Activated CD4-positive, alpha-beta T cell treated with anti-CD3 and anti-CD28 coated beads, Interleukin-2, amount 50 U/mL, for 24 hours (primary cell): ENCODE measurements around the gene SORCS2.

Source experiments
- DNase-seq, 2 donors: peaks; one replicate each; pipeline ENCODE4 v3.0.0-alpha.2; 2020; ENCODE audit warnings: low read depth in 1 of 2, low spot score in 1 of 2

SORCS2 gene

DNA sequence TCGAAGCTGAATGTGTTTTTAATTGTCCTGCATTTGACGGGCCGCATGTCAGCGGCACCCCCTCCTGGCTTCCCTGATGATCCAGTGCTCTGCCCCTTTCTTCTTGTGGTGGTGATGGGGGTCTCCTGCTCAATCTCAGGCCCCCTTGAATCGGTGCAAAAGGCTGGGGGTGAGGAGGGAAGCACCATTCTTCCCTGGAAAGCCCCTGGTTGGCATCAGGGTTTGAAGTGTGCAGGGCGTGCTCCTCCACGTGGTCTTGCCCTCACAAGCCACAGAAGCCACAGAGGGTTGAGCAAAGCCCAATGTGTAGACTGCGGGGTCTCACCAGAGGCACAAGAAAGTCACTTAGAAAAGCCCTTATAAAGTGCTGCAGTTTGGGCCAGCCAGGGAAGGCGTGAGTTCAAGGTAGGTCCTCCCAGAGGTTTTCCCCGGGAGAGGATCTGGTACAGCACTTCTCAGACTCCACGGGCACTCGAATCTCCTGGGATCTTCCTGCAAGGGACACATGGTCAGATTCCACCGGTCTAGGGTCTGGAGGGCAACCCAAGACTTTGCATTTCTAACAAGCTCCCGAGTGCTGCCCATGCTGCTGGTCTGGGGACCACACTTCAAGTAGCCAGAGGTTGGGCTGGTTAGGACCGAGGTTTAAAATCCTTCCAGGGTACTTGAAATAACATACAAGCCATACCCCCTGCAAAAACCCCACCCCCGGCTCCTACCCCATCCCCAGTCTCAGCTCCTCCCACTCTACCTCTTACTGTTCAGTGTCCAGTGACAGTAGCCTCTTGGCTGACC, 207.3 kb downstream of the SORCS2 start:
- DNase-seq = no peak

- DNase-seq = no peak
These were observed 208.4 kb downstream of the SORCS2 start for GRCh38 chr4:7400671-7401298.

- no peak for DNase-seq
These were observed 210.2 kb downstream of the SORCS2 start for GRCh38 chr4:7402526-7402925.

DNA sequence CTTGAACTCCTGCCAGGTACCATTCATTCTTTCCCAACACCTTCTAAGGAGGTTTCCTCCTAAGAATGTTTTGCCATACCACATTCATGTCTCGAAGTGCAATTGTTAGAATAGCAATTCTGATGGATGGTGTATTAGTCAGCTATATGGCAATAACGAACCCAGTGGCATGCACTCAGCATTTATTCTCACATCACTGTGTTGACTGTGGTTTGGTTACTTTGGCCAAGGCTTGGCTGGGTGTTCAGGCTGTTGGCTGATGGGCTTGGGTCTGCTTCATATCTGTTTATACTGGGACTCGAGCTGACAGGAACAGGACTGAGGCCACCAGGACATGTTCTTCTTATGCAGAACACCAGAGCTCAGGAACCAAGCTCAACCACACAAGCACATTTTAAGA, 210.7 kb downstream of the SORCS2 start:
- DNase-seq = no peak

DNA sequence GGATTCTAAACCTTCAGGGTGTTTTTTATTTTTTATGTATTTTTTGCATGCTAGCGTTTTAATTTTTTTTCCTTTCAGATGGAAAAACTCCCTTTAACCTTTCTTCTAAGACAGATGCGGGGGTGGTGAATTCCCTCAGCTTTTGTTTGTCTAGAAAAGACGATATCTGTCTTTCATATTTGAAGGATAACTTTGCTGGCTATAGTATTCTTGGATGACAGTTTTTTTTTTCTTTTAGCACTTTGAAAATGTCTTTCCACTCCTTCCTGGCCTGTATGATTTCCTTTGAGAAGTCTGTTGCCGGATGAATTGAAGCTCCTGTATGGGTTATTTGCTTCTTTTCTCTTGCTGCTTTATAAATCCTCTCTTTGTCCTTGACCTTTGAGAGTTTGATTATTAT, 215.8 kb downstream of the SORCS2 start:
- no peak for DNase-seq

GRCh38 chr4:7410446-7410845, 218.1 kb downstream of the SORCS2 start:
- no peak for DNase-seq

DNA sequence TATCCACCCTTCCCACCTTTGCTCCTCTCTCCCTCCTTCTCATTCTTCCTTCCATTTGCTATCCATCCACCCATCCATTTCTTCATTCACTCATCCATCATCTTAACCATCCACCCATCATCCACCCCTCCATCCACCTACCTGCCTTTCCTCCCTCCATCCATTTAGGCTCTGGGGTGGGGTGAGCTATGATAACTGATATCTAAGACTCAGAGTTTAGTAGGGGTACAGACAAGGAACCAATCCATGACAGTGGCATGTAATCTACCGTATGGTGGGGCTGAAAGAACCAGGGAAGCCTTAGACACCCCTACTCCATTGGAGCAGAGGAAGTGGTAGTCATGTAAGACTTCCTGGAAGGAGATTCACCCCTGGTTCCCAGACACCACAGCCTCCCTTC, 219.2 kb downstream of the SORCS2 start:
- no peak for DNase-seq

GRCh38 chr4:7411896-7412553, 219.7 kb downstream of the SORCS2 start:
- DNase-seq = no peak

DNA sequence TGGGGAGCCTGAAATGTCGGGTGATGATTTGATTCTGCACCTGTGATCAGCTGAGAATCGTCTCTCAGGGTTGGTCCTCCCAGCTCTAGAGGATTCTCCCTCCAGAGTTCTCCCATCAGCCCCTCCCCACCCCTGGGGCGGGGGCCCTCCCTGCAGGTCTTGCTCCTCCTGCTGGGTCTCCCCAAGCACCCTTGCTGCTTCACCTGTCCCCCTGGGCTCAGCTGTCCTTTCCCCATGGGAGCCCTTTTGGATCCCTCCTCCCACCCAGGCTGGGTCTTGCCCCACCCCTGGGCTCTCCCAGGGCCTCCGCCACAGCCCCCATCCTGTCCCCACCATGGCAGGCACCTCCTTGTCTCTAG, 220.2 kb downstream of the SORCS2 start:
- no peak for DNase-seq

DNA sequence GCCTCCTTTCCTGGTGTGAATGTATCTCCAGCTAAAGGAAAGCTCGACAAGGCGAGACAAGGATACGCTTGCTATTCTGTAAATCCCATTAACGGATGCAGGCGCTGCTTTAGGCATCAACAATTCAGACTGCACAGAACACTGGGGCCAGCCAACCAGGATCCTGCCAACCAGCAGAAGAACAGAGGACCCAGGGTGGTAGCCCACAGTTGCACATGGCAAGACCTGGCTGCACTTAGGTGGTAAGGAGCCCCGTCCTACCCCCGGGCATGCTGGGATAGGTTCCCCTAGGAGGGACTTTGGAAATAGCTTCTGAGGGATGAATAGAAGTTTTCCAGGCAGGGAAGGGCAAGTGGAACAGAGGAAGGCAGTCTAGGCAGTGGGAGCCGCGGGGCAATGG, 221.7 kb downstream of the SORCS2 start:
- no peak for DNase-seq

DNA sequence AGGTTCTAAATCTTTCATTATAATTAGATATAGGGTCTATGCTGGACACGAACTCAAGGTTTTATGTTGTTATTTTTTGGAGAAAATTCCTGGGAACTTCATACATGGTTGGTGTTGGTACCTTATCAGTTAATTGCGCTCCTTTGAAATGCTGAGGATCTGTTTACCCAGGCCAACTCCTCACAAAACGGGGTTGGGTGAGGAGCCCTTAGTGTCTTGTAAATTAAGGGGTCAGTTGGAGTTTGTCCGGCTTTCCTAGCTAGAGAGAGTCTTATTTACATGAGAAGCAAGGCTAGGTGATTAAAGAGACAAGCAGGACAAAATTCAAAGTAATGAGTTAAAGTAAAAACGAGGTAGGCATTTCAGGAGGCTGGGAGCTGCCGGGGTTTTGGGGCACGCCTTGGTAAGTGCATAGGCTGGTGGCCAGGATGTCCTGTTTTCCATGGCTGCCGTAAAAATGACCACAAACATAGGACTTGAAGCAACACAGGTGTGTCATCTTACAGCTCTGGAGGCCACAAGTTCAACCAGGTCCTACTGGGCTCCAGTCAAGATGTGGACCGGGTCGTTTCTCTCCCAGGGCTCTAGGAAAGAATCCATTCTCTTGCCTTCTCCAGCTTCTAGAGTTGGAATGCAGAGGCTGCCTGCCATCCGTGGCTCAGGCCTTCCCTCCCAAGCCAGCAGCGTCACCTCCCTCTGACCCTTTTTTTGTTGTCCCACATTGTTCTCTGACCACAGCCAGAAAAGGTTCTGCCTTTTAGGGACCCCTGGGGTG, 222.6 kb downstream of the SORCS2 start:
- DNase-seq = no peak

- no peak for DNase-seq
These were observed 223.8 kb downstream of the SORCS2 start for GRCh38 chr4:7415927-7416686.

DNA sequence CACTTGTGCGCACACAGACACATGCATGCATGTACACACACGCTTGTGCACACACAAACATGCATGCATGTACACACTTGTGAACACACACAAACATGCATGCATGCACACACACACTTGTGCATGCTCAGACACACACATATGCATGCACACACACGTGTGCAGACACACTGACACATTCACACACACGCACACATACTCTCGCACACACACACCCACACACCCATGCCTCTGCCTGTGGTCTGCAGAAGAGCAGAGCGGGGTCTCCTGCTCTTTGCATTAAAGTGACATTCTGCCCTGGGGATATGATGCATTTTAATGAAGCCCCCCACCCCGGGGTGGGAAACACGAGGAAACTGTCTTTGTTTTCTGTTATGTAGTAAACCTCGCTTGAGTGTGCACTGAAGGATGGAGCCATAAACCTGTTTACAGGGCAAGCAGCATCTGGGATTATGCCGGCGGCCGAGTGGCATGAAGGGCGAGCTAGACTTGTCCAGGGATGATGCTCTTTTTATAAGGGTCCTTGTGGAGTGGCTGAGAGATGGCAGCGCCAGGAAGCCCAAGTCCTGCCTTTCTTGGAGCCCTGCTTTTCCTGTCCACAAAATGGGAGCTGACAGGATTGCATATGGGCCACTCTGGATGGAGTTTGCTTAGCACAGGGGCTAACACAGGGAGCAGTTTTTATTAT, 224.6 kb downstream of the SORCS2 start:
- DNase-seq = no peak

GRCh38 chr4:7417639-7418038, 225.3 kb downstream of the SORCS2 start:
- no peak for DNase-seq

DNA sequence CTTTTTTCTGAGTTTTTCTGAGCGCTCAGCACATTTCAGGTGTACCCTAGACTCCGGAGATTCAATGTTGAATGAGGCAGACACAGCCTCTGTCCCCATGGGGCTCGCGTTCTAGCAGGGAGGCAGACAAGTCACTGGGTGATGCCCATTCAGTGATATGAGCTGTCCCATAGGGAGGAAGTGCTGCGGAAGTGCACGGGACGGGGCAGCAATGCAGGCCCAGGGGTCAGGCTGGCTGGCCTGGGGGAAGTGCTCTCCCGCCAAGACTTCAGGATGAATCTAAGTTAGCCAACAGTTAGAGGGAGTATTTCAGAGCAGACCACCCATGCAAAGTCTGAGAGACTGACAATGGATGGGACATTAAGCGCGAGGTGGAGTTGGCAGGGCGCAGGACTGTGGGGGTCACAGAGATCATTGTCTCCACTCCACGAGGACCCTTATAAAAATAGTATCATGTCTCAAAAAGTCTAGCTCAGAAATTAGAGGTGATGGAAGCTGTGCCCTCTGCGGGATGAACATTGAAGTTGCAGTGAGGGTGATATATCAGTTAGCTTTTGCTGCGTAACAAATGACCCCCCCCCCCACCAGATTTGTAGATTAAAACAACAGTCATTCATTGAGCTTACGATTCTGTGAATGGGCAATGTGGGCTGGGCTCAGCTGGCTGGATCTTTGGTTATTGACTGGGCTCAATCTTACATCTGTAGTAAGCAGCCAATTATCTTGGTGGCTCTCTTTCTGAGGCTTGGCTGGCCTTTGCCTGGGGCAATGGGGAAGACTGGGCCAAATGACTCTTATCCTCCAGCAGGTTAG, 226.0 kb downstream of the SORCS2 start:
- DNase-seq = no peak

DNA sequence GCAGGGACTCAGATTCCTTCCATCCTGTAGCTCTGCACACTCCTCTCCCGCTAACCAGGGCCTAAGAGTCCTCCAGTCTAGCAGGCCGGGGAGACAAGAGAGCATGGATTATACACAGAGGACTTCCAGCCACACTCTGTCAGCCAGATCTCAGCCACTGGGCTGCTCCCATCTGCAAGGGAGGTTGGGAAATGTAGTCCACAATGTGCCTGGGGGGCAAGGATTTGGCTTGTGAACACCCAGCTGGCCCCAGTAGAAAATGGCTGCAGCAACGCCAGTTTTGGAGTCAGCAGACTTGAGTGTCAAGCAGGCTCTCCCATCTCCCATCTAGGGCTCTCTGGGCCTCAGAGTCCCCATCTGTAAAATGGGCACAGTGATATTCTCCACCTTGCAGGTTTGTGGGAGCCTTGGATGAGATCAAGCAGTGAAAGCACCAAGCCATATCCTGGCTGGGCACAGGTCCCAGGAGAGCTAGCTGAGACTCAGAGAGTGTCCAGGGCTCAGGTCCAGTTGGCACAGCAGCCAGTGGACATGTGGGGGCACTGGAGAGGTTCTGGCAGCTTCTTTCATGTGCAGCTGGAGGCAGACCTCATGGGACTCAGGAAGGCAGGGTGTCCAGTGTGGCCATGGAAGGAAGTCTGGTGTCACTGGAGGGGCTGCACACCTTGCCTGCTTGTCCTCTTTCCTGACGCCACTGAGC, 227.8 kb downstream of the SORCS2 start:
- no peak for DNase-seq

DNA sequence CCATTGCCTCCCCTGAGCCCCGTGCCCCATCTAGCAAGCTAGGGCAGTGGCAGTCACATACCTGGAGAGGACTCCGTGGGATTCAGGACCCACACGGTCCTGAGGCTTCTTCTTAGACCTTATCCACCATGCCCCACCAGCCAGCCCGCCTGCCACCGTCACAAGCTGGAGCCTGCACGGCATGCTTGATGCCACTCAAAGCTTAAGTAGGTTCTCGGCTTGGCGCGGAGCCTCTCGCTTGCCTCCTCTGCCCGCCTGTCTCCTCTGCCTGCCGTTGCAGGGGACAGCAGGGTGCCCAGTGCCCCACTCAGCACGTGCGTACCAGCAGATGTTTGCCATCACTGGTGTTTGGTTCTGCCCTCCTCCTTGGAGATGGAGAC, 228.3 kb downstream of the SORCS2 start:
- DNase-seq = no peak

DNA sequence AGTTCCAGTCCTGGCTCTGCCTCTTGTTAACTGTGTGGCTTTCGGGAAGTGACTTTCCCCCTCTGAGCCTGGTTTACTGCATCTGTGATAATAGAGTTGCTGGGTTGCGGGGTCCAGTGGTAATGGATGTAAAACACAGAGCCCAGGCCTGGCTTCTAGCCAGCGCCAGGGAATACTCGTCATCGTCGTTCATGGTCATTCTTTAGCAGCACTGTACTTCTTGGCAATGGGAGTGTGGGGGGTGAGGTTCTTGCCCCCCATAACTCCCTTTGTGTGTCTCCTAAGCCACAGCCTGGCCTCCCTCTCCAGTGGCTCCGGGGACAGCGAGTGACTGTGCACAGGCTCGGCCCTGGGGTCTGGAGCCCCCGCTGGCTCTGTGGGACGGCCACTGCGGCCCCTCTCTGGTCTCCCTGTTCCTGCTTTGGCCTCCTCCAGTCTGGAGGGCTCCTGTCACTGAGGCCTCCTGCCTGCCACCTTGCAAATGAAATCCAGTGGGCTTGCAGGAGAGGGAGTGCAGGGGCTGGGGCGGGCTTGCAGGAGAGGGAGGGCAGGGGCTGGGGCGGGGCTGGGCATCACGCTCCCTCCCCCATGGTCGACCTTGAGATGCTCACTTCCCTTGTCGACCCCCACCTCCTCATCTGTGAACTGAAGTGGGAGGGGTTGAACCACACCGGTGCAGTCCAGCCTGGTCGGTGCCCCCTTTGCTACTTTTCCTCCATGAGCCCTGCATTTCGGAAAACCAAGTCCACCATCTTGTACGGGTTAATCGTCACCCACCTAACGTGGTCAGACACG, 229.2 kb downstream of the SORCS2 start:
- DNase-seq = no peak
